ENCODE data around the gene LIMCH1. TPM values are rescaled to one million over a fixed set of nuclear protein-coding genes. Genes with fewer than 3 reads are reported as not detected.
A peak's percentile ranks its signal among the peaks of the same experiment; 100 is the strongest.

Gene LIMCH1
- total RNA-seq, 2 donors from 2014 or later: 3.1 to 5.8 TPM

- Histone ChIP-seq H3K9me3 (ENCODE audit: control insufficient read depth, low read length) (no peaks in the 10 kb centered on the region), H3K4me1 (ENCODE audit: control insufficient read depth, insufficient read depth, low read length) (peaks cover 16% of the 10 kb centered on the region), H3K36me3 (ENCODE audit: control insufficient read depth, insufficient read depth, low read length) (no peaks in the 10 kb centered on the region), H3K27me3 (ENCODE audit: control insufficient read depth, insufficient read depth, low read length, poor library complexity, severe bottlenecking) (peaks cover 14% of the 10 kb centered on the region), H3K4me3 (ENCODE audit: low read length) (no peak overlapping the region), H3K9ac (ENCODE audit: extremely low read depth, low read length, poor library complexity, severe bottlenecking) (no peak overlapping the region), H3K27ac (ENCODE audit: low read depth, low read length) (no peak overlapping the region)
- H3K27ac Mint-ChIP-seq: no peak overlapping the region
- H3K4me1 Mint-ChIP-seq: peaks cover 39% of the 10 kb centered on the region
- 83 to 92% methylated on average over 2 to 3 of the region's 3 CpGs for whole genome bisulfite sequencing, 2 experiments (ENCODE audit: insufficient coverage in 1 of 2, insufficient read length in 1 of 2)
- no peak for DNase-seq
- H3K9me3 Mint-ChIP-seq: no peaks in the 10 kb centered on the region
- no peak overlapping the region for H3K4me3 Mint-ChIP-seq
- H3K27me3 Mint-ChIP-seq (ENCODE audit: insufficient read depth): peaks cover 38% of the 10 kb centered on the region
- no peaks in the 10 kb centered on the region for H3K36me3 Mint-ChIP-seq (ENCODE audit: low read depth)
- TF ChIP-seq, protein P1, sequence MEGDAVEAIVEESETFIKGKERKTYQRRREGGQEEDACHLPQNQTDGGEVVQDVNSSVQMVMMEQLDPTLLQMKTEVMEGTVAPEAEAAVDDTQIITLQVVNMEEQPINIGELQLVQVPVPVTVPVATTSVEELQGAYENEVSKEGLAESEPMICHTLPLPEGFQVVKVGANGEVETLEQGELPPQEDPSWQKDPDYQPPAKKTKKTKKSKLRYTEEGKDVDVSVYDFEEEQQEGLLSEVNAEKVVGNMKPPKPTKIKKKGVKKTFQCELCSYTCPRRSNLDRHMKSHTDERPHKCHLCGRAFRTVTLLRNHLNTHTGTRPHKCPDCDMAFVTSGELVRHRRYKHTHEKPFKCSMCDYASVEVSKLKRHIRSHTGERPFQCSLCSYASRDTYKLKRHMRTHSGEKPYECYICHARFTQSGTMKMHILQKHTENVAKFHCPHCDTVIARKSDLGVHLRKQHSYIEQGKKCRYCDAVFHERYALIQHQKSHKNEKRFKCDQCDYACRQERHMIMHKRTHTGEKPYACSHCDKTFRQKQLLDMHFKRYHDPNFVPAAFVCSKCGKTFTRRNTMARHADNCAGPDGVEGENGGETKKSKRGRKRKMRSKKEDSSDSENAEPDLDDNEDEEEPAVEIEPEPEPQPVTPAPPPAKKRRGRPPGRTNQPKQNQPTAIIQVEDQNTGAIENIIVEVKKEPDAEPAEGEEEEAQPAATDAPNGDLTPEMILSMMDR (conservative IDR thresholded peaks at IDR 0.05): no peak
Measured at GRCh38 chr4:41610474-41610873, 72.5 kb downstream of the LIMCH1 start.

DNA sequence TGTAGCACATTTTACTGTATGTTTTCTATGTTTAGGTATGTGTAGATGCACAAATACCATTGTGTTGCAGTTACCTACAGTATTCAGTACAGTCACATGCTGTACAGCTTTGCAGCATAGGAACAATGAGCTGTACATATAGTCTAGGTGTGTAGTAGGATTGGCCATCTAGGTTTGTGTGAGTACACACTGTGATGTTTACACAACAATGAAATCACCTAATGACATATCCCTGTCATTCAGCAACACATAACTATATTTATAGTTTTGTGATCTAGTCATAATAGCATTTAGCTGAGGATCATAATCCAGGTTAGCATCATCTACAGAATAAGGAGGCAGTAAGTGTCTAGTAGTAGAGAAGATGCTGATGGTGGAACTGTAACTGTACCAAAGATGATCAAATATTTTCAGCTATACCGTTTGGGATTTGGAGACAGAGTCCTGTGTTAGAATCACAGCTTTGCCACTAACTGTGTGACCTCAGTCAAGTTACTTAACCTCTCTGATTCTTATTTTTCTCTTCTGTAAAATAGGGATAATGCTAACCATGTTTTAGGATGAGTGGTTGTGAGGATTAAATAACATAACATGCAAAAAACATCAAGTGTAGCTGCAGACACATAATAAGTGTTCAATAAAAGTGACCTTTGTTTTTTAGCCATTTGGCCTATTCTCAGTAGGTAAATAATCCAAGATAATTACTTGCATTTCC is 73.3 kb downstream of the LIMCH1 start:
- Histone ChIP-seq H3K4me1 (ENCODE audit: control insufficient read depth, insufficient read depth, low read length) (peaks cover 13% of the 10 kb centered on the region), H3K27ac (ENCODE audit: low read depth, low read length) (peak overlapping the region; percentile 93), H3K4me3 (ENCODE audit: low read length) (no peak overlapping the region), H3K27me3 (ENCODE audit: control insufficient read depth, insufficient read depth, low read length, poor library complexity, severe bottlenecking) (peaks cover 14% of the 10 kb centered on the region), H3K9ac (ENCODE audit: extremely low read depth, low read length, poor library complexity, severe bottlenecking) (no peak overlapping the region), H3K36me3 (ENCODE audit: control insufficient read depth, insufficient read depth, low read length) (no peaks in the 10 kb centered on the region), H3K9me3 (ENCODE audit: control insufficient read depth, low read length) (no peaks in the 10 kb centered on the region)
- H3K4me1 Mint-ChIP-seq: peaks cover 39% of the 10 kb centered on the region
- no peak overlapping the region for H3K4me3 Mint-ChIP-seq
- DNase-seq: no peak
- peaks cover 42% of the 10 kb centered on the region for H3K27me3 Mint-ChIP-seq (ENCODE audit: insufficient read depth)
- no peaks in the 10 kb centered on the region for H3K36me3 Mint-ChIP-seq (ENCODE audit: low read depth)
- TF ChIP-seq, protein P1 (conservative IDR thresholded peaks at IDR 0.05): no peak
- no peaks in the 10 kb centered on the region for H3K9me3 Mint-ChIP-seq
- no peak overlapping the region for H3K27ac Mint-ChIP-seq
- WGBS, 2 experiments (ENCODE audit: insufficient coverage in 1 of 2, insufficient read length in 1 of 2): 96% methylated on average over 1 of the region's 1 CpG; no CpG with 5 or more reads in 1 of the 2 experiments

DNA sequence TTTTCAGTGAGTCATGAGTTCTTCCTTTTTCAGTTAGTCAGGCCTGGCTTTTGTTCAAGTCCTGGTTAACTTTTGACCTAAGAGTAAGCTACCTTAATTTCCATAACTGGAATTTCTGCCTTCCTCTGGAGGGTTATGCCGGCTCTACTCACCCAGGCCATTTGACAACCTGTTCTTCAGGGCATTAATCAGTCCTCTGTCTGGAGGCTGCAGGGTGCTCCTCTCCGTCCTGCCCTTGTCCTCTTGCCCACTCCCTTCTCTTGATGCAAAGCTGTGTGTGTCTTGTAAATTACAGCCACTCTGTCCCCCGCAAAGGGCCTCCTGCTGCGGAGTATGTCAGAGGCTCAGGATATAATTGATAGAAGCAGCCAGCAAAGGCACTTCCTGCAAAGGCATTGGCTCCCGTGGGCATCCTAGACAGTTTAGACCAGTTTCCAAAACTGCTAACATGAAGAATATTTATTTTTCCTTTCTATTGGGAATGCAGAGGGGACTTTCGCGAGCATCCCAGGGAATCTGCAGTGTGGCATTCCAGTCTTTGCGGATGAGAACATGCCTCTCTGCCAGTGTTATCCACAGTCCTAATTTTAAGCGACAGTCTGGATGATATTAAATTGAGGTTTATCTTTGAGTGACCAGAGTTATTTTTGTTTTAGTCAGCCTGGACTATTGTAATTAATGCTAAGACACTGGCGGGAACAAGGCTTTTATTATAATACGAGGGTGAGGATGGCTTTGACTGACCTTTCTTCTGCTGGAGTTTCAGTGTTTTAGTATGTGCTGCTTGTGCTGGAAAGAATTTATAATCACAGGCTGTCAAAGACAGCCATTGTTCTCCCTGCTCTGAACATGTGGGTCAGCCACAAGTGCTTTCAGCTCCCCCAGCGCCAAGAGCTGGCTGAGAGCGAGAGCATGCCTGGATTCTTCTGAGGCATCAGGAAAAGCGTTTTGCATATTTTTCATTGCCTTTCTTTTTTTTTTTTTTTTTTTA is 74.2 kb downstream of the LIMCH1 start:
- no peak overlapping the region for H3K27ac Mint-ChIP-seq
- Histone ChIP-seq H3K27me3 (ENCODE audit: control insufficient read depth, insufficient read depth, low read length, poor library complexity, severe bottlenecking) (peaks cover 14% of the 10 kb centered on the region), H3K4me1 (ENCODE audit: control insufficient read depth, insufficient read depth, low read length) (peaks cover 13% of the 10 kb centered on the region), H3K36me3 (ENCODE audit: control insufficient read depth, insufficient read depth, low read length) (no peaks in the 10 kb centered on the region), H3K27ac (ENCODE audit: low read depth, low read length) (peak overlapping the region; percentile 93), H3K9ac (ENCODE audit: extremely low read depth, low read length, poor library complexity, severe bottlenecking) (no peak overlapping the region), H3K9me3 (ENCODE audit: control insufficient read depth, low read length) (no peaks in the 10 kb centered on the region), H3K4me3 (ENCODE audit: low read length) (no peak overlapping the region)
- no peaks in the 10 kb centered on the region for H3K36me3 Mint-ChIP-seq (ENCODE audit: low read depth)
- TF ChIP-seq, protein P1 (conservative IDR thresholded peaks at IDR 0.05): no peak
- peaks cover 44% of the 10 kb centered on the region for H3K27me3 Mint-ChIP-seq (ENCODE audit: insufficient read depth)
- DNase-seq: peak; percentile 67
- no peaks in the 10 kb centered on the region for H3K9me3 Mint-ChIP-seq
- peak overlapping the region; percentile 12 for H3K4me3 Mint-ChIP-seq
- peaks cover 39% of the 10 kb centered on the region for H3K4me1 Mint-ChIP-seq
- WGBS, 2 experiments (ENCODE audit: insufficient coverage in 1 of 2, insufficient read length in 1 of 2): 20 to 43% methylated on average over 10 to 14 of the region's 14 CpGs
